CD14-positive monocyte (primary cell): ENCODE data around the gene CARS2. TPM values are rescaled to one million over a fixed set of nuclear protein-coding genes. Genes with fewer than 3 reads are reported as not detected.
"Not testable (repeated sequence)": the region's sequence is repeated elsewhere in the genome, so short reads cannot be mapped to it uniquely, and the experiment has no call there.

Source experiments
- DNase-seq, 3 donors: peaks; one replicate each; pipeline ENCODE4 v3.0.0-alpha.2; 2011 to 2022
- H2AFZ ChIP-seq: 2 replicates; pipeline ENCODE4 v1.6.0; 2012; ENCODE audit warnings: mild to moderate bottlenecking, low read depth, low read length, inconsistent platforms; ENCODE audit not compliant: insufficient read depth, poor library complexity, severe bottlenecking
- H3K27ac ChIP-seq, 2 donors: 1 replicate in 1 of 2; 2 replicates in 1 of 2; pipeline ENCODE4 v1.5.1; 2012 to 2013; ENCODE audit warnings: low read length in 2 of 2, control low read depth in 1 of 2, inconsistent platforms in 1 of 2, low read depth in 1 of 2, mild to moderate bottlenecking in 1 of 2
- H3K27me3 ChIP-seq, 2 donors: one replicate each; pipeline versions ENCODE4 v1.6.0 to v1.6.1; 2011 to 2013; ENCODE audit warnings: low read length in 2 of 2; ENCODE audit not compliant: control insufficient read depth in 2 of 2, insufficient read depth in 2 of 2
- H3K36me3 ChIP-seq, 2 donors: replicated peaks in 1 of 2; 1 replicate in 1 of 2; 2 replicates in 1 of 2; pipeline versions ENCODE4 v1.5.1 to v1.6.1; 2012 to 2013; ENCODE audit warnings: low read length in 2 of 2, control low read depth in 1 of 2, inconsistent platforms in 1 of 2, mild to moderate bottlenecking in 1 of 2; ENCODE audit not compliant: insufficient read depth in 2 of 2, control insufficient read depth in 1 of 2
- H3K4me1 ChIP-seq, 2 donors: 1 replicate in 1 of 2; 2 replicates in 1 of 2; pipeline versions ENCODE4 v1.5.1 to v1.6.1; 2012 to 2013; ENCODE audit warnings: low read length in 2 of 2, control low read depth in 1 of 2, inconsistent platforms in 1 of 2, mild to moderate bottlenecking in 1 of 2, moderate library complexity in 1 of 2; ENCODE audit not compliant: insufficient read depth in 2 of 2, control insufficient read depth in 1 of 2
- H3K4me2 ChIP-seq: replicated peaks from 2 replicates; pipeline ENCODE3; 2012; ENCODE audit warnings: low read length, moderate library complexity, mild to moderate bottlenecking; ENCODE audit not compliant: poor library complexity, severe bottlenecking; ENCODE audit errors: extremely low read depth
- H3K4me3 ChIP-seq, 3 experiments: fragments of 200-600 bp in 1 of 3; sonication (generic) in 1 of 3; replicated peaks in 1 of 3; 1 replicate in 2 of 3; 2 replicates in 1 of 3; pipeline ENCODE4 v1.5.1; 2011 to 2013; ENCODE audit warnings: low read length in 3 of 3, mild to moderate bottlenecking in 3 of 3, control low read depth in 2 of 3, low read depth in 2 of 3, inconsistent platforms in 1 of 3, moderate library complexity in 1 of 3
- H3K79me2 ChIP-seq: 2 replicates; pipeline ENCODE4 v1.6.0; 2012; ENCODE audit warnings: mild to moderate bottlenecking, control low read depth, inconsistent platforms, low read length, moderate library complexity; ENCODE audit not compliant: insufficient read depth
- H3K9ac ChIP-seq: 2 replicates; pipeline ENCODE4 v1.6.0; 2017; ENCODE audit warnings: low read length, mild to moderate bottlenecking; ENCODE audit not compliant: insufficient read depth, poor library complexity, severe bottlenecking
- H3K9me3 ChIP-seq, 2 donors: replicated peaks in 1 of 2; 1 replicate in 1 of 2; 2 replicates in 1 of 2; pipeline versions ENCODE4 v1.5.1 to v1.6.1; 2012 to 2013; ENCODE audit warnings: low read length in 2 of 2, control low read depth in 1 of 2; ENCODE audit not compliant: control insufficient read depth in 1 of 2, insufficient read depth in 1 of 2
- H4K20me1 ChIP-seq: 2 replicates; pipeline ENCODE4 v1.6.0; 2012; ENCODE audit warnings: mild to moderate bottlenecking, low read length, control low read depth, moderate library complexity; ENCODE audit not compliant: insufficient read depth
- H3K27ac Mint-ChIP-seq, 7 donors: one replicate each; pipeline ENCODE4 v1.8.0; 2020; ENCODE audit warnings: mild to moderate bottlenecking in 7 of 7, mixed read lengths in 7 of 7, moderate library complexity in 6 of 7, inconsistent platforms in 2 of 7
- H3K27me3 Mint-ChIP-seq, 3 donors: one replicate each; pipeline ENCODE4 v1.8.0; 2021 to 2022; ENCODE audit warnings: low read depth in 3 of 3, mild to moderate bottlenecking in 3 of 3, mixed read lengths in 3 of 3, moderate library complexity in 3 of 3, inconsistent platforms in 1 of 3
- H3K36me3 Mint-ChIP-seq, 2 donors: one replicate each; pipeline ENCODE4 v1.8.0; 2020; ENCODE audit warnings: mixed read lengths in 2 of 2, inconsistent platforms in 1 of 2, mild to moderate bottlenecking in 1 of 2
- H3K4me1 Mint-ChIP-seq: one replicate; pipeline ENCODE4 v1.8.0; 2020; ENCODE audit warnings: mild to moderate bottlenecking, mixed read lengths
- H3K4me3 Mint-ChIP-seq, 2 donors: one replicate each; pipeline ENCODE4 v1.8.0; 2020; ENCODE audit warnings: mild to moderate bottlenecking in 2 of 2, mixed read lengths in 2 of 2, moderate library complexity in 1 of 2
- H3K9me3 Mint-ChIP-seq, 7 donors: one replicate each; pipeline ENCODE4 v1.8.0; 2020 to 2022; ENCODE audit warnings: mixed read lengths in 7 of 7, mild to moderate bottlenecking in 6 of 7, moderate library complexity in 6 of 7, inconsistent platforms in 2 of 7
- WGBS: methylation state at CpG from one replicate; pipeline ENCODE4 v1.1.5; 2013; ENCODE audit warnings: missing lambda C conversion rate; ENCODE audit not compliant: insufficient coverage; 5-methylcytosine and 5-hydroxymethylcytosine counted together
- intact Hi-C, 2 donors: fragments of 100-400 bp; cut with micrococcal nuclease; formaldehyde crosslinking; loops; one replicate each; pipeline versions ENCODE4 v1.15.0 to v1.15.1; 2023
- polyA plus RNA-seq, 3 donors: library from polyadenylated mRNA; depleted of rRNA in 1 of 3; unstranded in 2 of 3; stranded (reverse) in 1 of 3; fragments of 300-500 nt in 2 of 3; fragments of >200 nt in 1 of 3; fragmentation: Illumina TruSeq in 2 of 3; gene quantifications; 1 replicate in 2 of 3; 2 replicates in 1 of 3; pipeline ENCODE4 v1.2.3, GENCODE V29; 2012 to 2021
- TF ChIP-seq, protein P1 (sequence below): fragments of 200-600 bp; IDR thresholded peaks from one replicate; pipeline ENCODE4 v1.8.0; 2022; ENCODE audit warnings: antibody characterized with exemption, mild to moderate bottlenecking

Gene CARS2
- polyA plus RNA-seq, 3 donors = 130 to 305 (median 227) TPM

DNA sequence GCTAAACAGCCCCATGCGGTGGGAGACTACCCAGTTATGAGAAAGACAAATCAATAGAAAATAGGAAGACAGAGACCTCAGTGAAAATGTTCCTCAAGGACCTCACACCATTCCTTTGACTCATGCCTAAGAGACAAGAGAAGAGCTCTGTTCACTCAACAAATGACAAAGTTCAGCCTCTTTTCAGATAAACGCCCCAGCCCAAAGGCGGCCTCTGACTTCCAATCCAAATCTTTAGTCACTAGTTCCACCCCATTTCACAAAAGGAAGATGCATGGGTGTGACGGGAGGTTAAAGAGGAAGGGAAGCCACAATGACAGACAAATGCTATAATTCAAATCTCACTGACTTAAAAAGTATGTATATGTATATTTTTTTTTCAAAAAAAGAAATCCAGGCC is 8.1 kb downstream of the CARS2 start:
- Mint-ChIP-seq H3K4me1 (peaks cover 47% of the 10 kb centered on the region), H3K4me3 (peak overlapping the region in 1 of 2 donors; percentile 20), H3K27ac (peak overlapping the region; percentile 84 to 96 (median 94)), H3K36me3 (peaks cover 56 to 75% of the 10 kb centered on the region in 2 donors), H3K27me3 (no peaks in the 10 kb centered on the region), H3K9me3 (no peaks in the 10 kb centered on the region)
- no CpG with 5 or more reads among the region's 4 CpGs for WGBS
- peaks cover 45% of the 10 kb centered on the region for H3K79me2 ChIP-seq
- peak overlapping the region; percentile 57 for H3K4me2 ChIP-seq
- H3K27me3 ChIP-seq = no peaks in the 10 kb centered on the region
- peak overlapping the region in 1 of 3 experiments; percentile 44 for H3K4me3 ChIP-seq
- peaks cover 42 to 52% of the 10 kb centered on the region in 2 donors for H3K4me1 ChIP-seq
- H2AFZ ChIP-seq = peak overlapping the region; percentile 67
- TF ChIP-seq, protein P1, sequence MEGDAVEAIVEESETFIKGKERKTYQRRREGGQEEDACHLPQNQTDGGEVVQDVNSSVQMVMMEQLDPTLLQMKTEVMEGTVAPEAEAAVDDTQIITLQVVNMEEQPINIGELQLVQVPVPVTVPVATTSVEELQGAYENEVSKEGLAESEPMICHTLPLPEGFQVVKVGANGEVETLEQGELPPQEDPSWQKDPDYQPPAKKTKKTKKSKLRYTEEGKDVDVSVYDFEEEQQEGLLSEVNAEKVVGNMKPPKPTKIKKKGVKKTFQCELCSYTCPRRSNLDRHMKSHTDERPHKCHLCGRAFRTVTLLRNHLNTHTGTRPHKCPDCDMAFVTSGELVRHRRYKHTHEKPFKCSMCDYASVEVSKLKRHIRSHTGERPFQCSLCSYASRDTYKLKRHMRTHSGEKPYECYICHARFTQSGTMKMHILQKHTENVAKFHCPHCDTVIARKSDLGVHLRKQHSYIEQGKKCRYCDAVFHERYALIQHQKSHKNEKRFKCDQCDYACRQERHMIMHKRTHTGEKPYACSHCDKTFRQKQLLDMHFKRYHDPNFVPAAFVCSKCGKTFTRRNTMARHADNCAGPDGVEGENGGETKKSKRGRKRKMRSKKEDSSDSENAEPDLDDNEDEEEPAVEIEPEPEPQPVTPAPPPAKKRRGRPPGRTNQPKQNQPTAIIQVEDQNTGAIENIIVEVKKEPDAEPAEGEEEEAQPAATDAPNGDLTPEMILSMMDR = no peak
- intact Hi-C loops = loop anchor here in 1 of 2 donors (5.0 kb wide), 1 partner anchor 36 kb away; no protein-coding TSS in a partner anchor
- no peak overlapping the region for H3K9ac ChIP-seq
- no peaks in the 10 kb centered on the region for H4K20me1 ChIP-seq
- H3K27ac ChIP-seq = peak overlapping the region; percentile 91
- H3K9me3 ChIP-seq = no peaks in the 10 kb centered on the region
- peaks cover 38 to 66% of the 10 kb centered on the region in 2 donors for H3K36me3 ChIP-seq
- DNase-seq = peak; percentile 56 to 66 (median 59)

DNA sequence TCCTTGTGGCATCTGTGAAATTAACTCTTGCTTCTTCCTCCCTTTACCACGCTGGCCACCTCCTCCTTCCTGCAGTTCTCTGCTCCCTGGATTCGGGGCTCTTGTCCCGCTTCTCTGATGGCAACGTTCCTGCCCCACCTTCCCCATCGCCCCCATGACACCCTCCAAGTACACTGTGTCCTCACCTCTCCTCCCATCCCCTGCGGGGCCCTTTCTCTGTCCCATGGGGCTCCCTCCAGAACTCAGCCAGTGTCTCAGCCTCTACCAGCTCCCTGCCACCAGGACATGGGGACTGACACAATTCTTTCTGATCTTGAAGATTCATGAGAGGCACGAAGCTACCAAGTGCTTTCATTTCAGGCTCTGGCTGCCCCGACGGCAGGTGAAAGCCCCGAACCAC is 9.1 kb downstream of the CARS2 start:
- Mint-ChIP-seq H3K27ac (peak overlapping the region; percentile 63 to 96 (median 91)), H3K36me3 (peaks cover 49 to 72% of the 10 kb centered on the region in 2 donors), H3K27me3 (no peaks in the 10 kb centered on the region), H3K9me3 (no peaks in the 10 kb centered on the region), H3K4me3 (no peak overlapping the region), H3K4me1 (peaks cover 39% of the 10 kb centered on the region)
- intact Hi-C loops = loop anchor here in 1 of 2 donors (5.0 kb wide), 1 partner anchor 34 kb away; no protein-coding TSS in a partner anchor
- peak overlapping the region in 1 of 2 donors; percentile 91 for H3K27ac ChIP-seq
- H3K4me2 ChIP-seq = no peak overlapping the region
- no peak overlapping the region for H3K4me3 ChIP-seq
- no peak overlapping the region for H2AFZ ChIP-seq
- peaks cover 39 to 45% of the 10 kb centered on the region in 2 donors for H3K4me1 ChIP-seq
- no peaks in the 10 kb centered on the region for H4K20me1 ChIP-seq
- H3K9ac ChIP-seq = no peak overlapping the region
- no peak for DNase-seq
- no peaks in the 10 kb centered on the region for H3K9me3 ChIP-seq
- WGBS = 94% methylated on average over 10 of the region's 10 CpGs
- TF ChIP-seq, protein P1 = no peak
- peaks cover 37 to 57% of the 10 kb centered on the region in 2 donors for H3K36me3 ChIP-seq
- no peaks in the 10 kb centered on the region for H3K27me3 ChIP-seq
- H3K79me2 ChIP-seq = peaks cover 34% of the 10 kb centered on the region

DNA sequence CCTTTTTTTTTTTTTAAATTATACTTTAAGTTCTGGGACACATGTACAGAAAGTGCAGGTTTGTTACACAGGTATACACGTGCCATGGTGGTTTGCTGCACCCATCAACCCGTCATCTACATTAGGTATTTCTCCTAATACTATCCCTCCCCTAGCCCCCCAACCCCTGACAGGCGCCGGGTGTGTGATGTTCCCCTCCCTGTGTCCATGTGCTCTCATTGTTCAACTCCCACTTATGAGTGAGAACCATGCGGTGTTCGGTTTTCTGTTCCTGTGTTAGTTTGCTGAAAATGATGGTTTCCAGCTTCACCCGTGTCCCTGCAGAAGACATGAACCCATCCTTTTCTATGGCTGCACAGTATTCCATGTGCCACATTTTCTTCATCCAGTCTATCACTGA is 10.1 kb downstream of the CARS2 start:
- H3K9ac ChIP-seq, H3K27me3 Mint-ChIP-seq, H3K4me2 ChIP-seq, H3K27me3 ChIP-seq, H3K4me3 Mint-ChIP-seq, H3K27ac ChIP-seq, H3K9me3 ChIP-seq, H3K9me3 Mint-ChIP-seq, DNase-seq, H4K20me1 ChIP-seq, H3K4me3 ChIP-seq, H2AFZ ChIP-seq: not testable (repeated sequence)
- H3K4me1 ChIP-seq = peaks cover 39 to 42% of the 10 kb centered on the region in 2 donors
- peaks cover 39% of the 10 kb centered on the region for H3K4me1 Mint-ChIP-seq
- H3K36me3 ChIP-seq = peaks cover 29 to 56% of the 10 kb centered on the region in 2 donors
- peaks cover 53 to 74% of the 10 kb centered on the region in 2 donors for H3K36me3 Mint-ChIP-seq
- no CpG with 5 or more reads among the region's 7 CpGs for WGBS
- H3K79me2 ChIP-seq = peaks cover 24% of the 10 kb centered on the region
- intact Hi-C loops = loop anchor here in 1 of 2 donors (5.0 kb wide), 1 partner anchor 33 kb away; no protein-coding TSS in a partner anchor
- H3K27ac Mint-ChIP-seq = peak overlapping the region in 1 of 7 donors; percentile 2
